Brain microvascular endothelial cell (primary cell): ENCODE data around the gene C11orf86.

Source experiments
- DNase-seq: peaks from one replicate; pipeline ENCODE4 v3.0.0-alpha.2; 2020
- H3K27ac ChIP-seq: fragments of 250-450 bp; sonication (Bioruptor Pico); 2 replicates; pipeline ENCODE4 v1.5.1; 2020; ENCODE audit warnings: mild to moderate bottlenecking, moderate library complexity
- H3K27me3 ChIP-seq: fragments of 250-450 bp; sonication (Bioruptor Pico); replicated peaks from 2 replicates; pipeline ENCODE4 v1.5.1; 2020; ENCODE audit warnings: mild to moderate bottlenecking
- H3K36me3 ChIP-seq: fragments of 250-450 bp; sonication (Bioruptor Pico); replicated peaks from 2 replicates; pipeline ENCODE4 v1.5.1; 2020; ENCODE audit warnings: mild to moderate bottlenecking
- H3K4me3 ChIP-seq: 2 replicates; pipeline ENCODE4 v1.5.1; 2011; ENCODE audit warnings: low read depth, mild to moderate bottlenecking, control low read depth, low read length, moderate library complexity
- in situ Hi-C: cut with HindIII; loops from 2 replicates; pipeline ENCODE4 v1.10.0; 2017; ENCODE audit warnings: low sequenced_read_pairs, low pct_ligation_motif_present
- TF ChIP-seq, protein P1 (sequence below): IDR thresholded peaks from 2 replicates; pipeline ENCODE4 v1.5.1; 2011; ENCODE audit warnings: low read depth, mild to moderate bottlenecking, moderate library complexity, low read length, control low read depth, inconsistent platforms; ENCODE audit errors: missing control alignments

Gene C11orf86

DNA sequence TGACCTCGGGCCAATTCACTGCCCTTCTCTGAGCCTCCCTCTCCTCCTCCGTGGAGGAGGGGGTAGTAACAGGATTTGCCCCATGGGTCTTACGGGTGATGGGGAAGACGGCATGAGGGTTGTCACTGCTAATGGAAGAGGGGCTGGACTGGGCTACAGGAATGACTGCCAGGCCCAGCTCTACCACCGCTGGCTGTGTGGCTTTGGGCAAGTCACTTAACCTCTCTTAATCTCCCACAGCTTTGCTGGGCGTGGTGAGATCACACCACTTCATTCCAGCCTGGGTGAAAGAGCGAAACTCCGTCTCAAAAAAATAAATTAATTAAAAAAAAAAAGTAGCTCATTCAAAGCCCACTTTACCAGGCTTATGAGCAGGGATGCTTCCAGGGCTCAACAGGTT, 50.6 kb downstream of the C11orf86 start:
- TF ChIP-seq, protein P1, sequence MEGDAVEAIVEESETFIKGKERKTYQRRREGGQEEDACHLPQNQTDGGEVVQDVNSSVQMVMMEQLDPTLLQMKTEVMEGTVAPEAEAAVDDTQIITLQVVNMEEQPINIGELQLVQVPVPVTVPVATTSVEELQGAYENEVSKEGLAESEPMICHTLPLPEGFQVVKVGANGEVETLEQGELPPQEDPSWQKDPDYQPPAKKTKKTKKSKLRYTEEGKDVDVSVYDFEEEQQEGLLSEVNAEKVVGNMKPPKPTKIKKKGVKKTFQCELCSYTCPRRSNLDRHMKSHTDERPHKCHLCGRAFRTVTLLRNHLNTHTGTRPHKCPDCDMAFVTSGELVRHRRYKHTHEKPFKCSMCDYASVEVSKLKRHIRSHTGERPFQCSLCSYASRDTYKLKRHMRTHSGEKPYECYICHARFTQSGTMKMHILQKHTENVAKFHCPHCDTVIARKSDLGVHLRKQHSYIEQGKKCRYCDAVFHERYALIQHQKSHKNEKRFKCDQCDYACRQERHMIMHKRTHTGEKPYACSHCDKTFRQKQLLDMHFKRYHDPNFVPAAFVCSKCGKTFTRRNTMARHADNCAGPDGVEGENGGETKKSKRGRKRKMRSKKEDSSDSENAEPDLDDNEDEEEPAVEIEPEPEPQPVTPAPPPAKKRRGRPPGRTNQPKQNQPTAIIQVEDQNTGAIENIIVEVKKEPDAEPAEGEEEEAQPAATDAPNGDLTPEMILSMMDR = no peak
- Histone ChIP-seq H3K27ac (no peak overlapping the region), H3K4me3 (no peak overlapping the region), H3K36me3 (no peaks in the 10 kb centered on the region), H3K27me3 (no peaks in the 10 kb centered on the region)
- DNase-seq = no peak
- in situ Hi-C loops = no loop called here
